ENCODE measurements around the gene TTC7B.

GRCh38 chr14:90534091-90534837 lies 282.0 kb downstream of the TTC7B start:
- TF ChIP-seq, protein P1, sequence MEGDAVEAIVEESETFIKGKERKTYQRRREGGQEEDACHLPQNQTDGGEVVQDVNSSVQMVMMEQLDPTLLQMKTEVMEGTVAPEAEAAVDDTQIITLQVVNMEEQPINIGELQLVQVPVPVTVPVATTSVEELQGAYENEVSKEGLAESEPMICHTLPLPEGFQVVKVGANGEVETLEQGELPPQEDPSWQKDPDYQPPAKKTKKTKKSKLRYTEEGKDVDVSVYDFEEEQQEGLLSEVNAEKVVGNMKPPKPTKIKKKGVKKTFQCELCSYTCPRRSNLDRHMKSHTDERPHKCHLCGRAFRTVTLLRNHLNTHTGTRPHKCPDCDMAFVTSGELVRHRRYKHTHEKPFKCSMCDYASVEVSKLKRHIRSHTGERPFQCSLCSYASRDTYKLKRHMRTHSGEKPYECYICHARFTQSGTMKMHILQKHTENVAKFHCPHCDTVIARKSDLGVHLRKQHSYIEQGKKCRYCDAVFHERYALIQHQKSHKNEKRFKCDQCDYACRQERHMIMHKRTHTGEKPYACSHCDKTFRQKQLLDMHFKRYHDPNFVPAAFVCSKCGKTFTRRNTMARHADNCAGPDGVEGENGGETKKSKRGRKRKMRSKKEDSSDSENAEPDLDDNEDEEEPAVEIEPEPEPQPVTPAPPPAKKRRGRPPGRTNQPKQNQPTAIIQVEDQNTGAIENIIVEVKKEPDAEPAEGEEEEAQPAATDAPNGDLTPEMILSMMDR (IDR thresholded peaks at IDR 0.05; ENCODE audit: insufficient read depth, low read length), result no peak
- TF ChIP-seq REST (IDR thresholded peaks at IDR 0.05; ENCODE audit: insufficient replicate concordance, low read depth) (no peak), GABPA (IDR thresholded peaks at IDR 0.05; ENCODE audit: low read depth) (no peak)

All from HL-60 (cell line).